ENCODE data around the gene PDPR.
"Not testable (repeated sequence)": the region's sequence is repeated elsewhere in the genome, so short reads cannot be mapped to it uniquely, and the experiment has no call there.

The PDPR gene

DNA sequence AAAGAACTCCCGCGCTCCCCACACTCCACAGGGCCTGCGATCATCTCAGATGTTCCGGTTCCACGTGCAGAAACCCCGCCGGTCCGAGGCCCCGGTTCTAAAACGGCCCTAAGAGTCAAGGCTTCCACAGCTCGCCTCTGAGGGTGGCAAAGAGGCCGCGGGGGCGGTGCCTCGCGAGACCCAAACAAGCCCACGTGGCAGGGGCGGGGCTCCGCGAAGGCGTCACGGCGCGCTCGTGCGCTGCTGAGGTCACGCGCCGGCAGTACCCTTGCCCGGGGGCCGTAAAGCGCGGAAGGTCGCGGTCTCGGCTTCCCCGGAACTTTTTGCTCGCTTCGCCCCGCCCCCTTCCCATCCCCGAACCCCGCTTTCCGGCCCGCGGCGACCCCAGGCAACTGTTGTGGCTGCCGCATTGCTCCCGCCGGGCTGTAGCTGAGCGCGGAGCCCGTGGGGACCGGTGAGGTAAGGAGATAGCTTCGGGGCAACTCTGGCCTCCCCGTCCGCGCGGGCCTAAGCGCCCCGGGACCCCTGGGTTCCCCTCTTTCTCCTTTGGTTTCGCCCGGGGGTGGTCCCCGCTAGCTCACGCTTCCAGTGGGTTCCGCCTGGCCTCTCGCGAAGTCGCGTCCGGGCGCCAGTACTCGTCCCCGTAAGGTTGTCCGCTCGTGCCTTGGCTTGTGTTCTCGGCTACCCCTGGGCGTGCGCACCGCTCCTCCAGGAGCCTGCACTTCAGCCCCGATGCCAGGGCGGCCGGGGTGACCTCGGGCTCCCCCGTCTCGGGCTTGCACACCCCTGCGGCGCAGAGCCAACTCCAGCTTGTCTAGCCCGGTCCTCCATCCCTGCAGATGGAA lies at the start of gene PDPR:
PDPR (plus strand) TSS at position 351 of the 845 bp plus-strand sequence. CDS start 6,161 bp downstream, outside the sequence.
- peak; percentile 90 for DNase-seq (ENCODE audit: low read depth)

DNA sequence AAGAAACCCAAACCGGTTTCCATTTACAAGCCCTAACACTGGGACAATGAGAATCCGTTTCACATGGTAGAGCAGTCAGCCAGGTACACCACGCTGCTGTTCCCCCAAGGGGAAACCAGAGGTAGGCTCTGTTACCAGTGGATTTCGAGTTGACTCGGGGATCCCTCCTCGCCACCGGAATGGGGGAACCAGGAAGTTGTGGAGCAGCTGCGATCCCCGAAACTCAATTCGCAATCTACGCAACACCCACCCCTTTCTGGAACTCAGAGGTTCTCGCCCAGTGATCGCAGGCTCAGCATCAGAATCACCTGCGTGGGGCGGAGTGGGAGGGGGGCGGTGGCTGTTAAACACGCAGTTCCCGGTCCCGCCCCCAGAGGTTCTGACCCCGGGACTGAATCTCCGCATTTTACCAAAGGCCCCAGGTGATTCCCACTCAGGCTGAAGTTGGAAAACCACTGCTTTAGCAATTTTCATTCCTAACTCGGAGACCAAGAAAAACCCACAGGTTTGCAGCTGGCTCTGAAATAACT lies 49.2 kb upstream of the PDPR start:
- peak; percentile 64 for DNase-seq (ENCODE audit: low read depth)

GRCh38 chr16:70065376-70065745 lies 48.8 kb upstream of the PDPR start:
- not testable (repeated sequence) for DNase-seq (ENCODE audit: low read depth)

GRCh38 chr16:70065746-70066658 lies 48.1 kb upstream of the PDPR start:
- peak; percentile 91 for DNase-seq (ENCODE audit: low read depth)

GRCh38 chr16:70066751-70067150 lies 47.4 kb upstream of the PDPR start:
- DNase-seq (ENCODE audit: low read depth): not testable (repeated sequence)

DNA sequence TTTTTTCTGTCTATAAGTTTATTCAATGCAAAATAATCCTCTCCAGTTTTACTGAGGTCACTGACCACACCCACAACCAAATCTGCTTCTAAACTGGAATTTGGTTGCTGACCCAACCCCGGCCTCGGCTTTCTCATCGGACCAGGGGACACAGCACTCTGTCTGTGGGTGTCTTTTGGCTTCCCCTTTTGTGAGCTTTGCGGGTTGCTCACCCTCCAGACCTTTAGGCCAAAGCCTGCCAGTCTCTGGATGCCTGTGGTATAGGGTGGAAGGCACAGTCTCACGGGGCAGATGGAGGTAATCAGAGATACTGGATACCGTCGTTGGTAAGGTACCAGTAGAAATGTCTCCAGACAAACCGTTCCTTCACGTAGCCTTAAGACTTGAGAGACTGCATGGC lies 35.1 kb upstream of the PDPR start:
- not testable (repeated sequence) for DNase-seq (ENCODE audit: low read depth)

DNA sequence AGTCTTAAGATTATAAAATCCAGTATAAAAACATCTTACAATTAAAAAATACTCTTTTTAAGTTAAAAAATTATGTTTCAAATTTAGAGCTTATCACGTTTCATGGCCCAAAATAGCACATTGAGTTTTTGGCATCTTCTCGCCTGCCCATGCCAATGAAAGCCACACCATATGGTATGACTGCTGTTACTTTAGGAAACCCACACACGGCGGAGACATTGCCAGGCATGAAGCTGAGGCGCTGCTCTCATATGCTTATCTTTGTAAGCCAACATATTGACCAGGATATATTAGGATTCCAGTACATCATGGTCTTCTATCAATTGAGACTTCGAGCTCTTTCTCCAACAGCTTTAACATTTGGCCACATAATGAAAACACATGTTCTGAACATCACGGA lies 32.9 kb upstream of the PDPR start:
- not testable (repeated sequence) for DNase-seq (ENCODE audit: low read depth)

DNA sequence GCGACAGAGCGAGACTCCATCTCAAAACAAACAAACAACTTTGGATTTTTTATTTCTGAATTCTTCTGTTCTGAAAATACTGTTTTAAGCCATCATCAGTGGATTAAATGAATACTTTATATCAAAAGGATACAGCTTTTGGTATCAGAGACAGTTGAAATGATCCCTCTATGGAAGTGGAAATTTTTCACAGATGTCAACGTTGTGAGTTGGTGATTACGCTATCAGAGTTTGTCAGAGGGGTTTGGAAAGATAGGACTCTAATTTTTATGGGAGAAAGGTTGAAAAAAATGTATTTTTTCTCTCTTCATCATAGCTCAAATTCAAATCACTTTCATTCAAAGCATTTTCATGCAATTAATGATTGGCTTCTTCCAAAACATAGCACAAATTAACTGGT lies 30.2 kb upstream of the PDPR start:
- DNase-seq (ENCODE audit: low read depth): not testable (repeated sequence)

DNA sequence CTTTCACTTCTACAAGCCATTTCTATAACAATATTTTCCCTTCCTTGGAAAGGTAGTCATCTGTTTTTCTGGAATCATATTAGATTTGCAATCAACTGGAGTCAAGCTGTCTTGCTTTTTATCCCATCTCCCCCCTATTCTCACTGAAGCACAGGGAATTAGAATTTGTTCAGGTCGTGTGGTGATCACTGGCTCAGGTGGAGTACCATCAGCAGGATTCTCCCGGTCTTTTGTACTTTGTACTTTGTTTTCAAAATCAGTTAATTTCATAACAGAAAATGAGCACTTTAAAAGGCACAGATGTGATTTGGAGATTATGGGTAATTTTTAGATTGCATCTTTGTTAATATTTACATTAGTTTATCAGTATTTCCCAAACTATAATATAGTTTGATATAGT lies 26.0 kb upstream of the PDPR start:
- DNase-seq (ENCODE audit: low read depth): not testable (repeated sequence)

DNA sequence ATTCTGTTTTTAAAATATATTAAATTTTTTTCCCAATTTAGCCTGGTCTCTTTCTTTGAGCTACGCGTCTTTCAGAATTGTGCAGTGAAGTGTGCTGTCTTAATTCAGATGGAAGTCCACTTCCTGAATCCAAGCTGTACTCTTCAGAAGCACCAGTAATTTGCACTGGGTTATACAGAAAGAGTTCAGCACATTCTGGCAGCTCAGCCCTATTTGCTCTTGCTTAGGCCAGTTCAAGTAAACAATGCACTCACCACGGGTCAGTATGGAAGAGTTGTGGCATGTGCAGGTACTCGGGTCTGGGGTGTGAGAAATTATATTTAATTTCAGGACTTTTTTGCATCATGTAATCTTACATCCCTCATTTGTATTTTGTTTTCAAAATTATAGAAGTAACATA lies 25.3 kb upstream of the PDPR start:
- not testable (repeated sequence) for DNase-seq (ENCODE audit: low read depth)

DNA sequence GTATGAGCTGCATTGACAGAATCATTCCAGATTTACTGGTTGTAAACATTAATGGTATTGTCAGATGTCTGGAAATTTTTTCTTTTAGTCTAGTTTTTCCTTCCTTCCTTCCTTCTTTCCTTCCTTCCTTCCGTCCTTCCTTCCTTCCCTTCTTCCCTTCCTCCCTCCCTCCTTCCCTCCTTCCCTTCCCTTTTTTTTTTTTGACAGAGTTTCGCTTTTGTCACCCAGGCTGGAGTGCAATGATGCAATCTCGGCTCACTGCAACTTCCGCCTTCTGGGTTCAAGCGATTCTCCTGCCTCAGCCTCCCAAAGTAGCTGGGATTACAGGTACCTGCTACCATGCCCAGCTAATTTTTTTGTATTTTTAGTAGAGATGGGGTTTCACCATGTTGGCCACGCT lies 24.8 kb upstream of the PDPR start:
- DNase-seq (ENCODE audit: low read depth): not testable (repeated sequence)

DNA sequence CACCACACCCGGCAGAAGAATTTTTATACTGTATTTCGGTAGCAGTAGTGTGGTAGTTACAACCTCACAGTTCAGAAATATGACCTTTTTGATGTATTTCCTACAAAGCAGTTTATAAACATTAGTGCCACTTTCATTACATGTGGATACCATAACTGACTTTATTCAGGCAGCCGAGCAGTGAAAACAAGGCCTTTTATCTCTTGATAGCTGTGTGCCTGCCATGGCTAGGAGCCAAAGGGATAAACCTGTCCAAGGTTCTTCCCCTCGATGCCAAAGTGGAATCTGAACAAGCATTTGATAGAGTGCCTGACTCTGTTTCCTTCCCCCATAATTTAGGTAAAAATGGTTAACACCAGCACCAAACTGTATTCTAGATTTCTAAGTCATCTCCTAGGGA lies 23.0 kb upstream of the PDPR start:
- not testable (repeated sequence) for DNase-seq (ENCODE audit: low read depth)

GRCh38 chr16:70094096-70094495 lies 20.0 kb upstream of the PDPR start:
- DNase-seq (ENCODE audit: low read depth): not testable (repeated sequence)

DNA sequence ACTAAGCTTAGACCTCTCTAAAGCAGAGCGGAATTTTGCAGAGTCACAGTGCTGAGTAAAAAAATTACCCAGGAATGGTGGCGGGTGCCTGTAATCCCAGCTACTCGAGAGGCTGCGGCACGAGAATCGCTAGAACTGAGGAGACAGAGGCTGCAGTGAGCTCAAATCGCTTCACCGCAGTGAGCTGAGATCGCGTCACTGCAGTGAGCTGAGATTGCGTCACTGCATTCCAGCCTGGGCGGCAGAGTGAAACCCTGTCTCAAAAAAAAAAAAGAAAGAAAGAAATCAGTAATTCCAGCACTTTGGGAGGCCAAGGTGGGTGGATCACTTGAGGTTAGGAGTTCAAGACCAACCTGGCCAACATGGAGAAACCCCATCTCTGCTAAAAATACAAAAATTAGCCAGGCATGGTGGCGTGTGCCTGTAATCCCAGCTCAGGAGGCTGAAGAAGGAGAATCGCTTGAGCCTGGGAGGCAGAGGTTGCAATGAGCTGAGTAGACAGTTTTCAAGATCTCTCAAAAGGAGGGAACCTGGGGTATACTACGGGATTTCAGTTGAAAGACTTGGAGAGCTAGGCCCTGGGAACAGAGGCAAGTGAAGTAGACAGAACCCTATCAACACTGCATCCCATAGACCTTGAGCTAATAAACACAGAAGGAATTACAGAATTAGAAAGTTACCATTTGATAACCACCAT lies 4.4 kb upstream of the PDPR start:
- DNase-seq (ENCODE audit: low read depth): not testable (repeated sequence)

- not testable (repeated sequence) for DNase-seq (ENCODE audit: low read depth)
Measured at GRCh38 chr16:70112162-70112561, 2.0 kb upstream of the PDPR start.

- DNase-seq (ENCODE audit: low read depth): not testable (repeated sequence)
Measured at GRCh38 chr16:70113599-70113981, 542 bp upstream of the PDPR start.

DNA sequence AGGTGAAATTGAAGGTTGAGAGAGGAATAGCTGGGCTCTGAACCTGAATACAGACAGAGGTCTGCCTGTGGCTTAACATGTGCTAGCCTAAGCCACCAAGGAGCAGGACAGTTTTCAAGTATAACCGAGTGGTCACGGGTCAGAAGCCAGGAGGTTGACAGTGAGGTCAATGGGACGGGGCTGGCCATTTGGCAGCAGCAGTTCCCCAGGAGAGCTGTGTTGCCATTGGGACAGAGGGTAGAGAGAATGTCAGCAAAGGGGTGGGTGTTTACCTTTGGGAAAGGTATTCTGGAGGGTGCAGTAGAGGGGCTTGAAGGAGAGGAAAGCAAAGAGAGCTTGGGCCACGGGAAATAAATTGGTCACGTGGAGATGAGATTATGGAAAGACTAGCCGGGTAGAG lies 4.2 kb downstream of the PDPR start:
- DNase-seq (ENCODE audit: low read depth): not testable (repeated sequence)

GRCh38 chr16:70118776-70119175 lies 4.6 kb downstream of the PDPR start:
- DNase-seq (ENCODE audit: low read depth): not testable (repeated sequence)

DNA sequence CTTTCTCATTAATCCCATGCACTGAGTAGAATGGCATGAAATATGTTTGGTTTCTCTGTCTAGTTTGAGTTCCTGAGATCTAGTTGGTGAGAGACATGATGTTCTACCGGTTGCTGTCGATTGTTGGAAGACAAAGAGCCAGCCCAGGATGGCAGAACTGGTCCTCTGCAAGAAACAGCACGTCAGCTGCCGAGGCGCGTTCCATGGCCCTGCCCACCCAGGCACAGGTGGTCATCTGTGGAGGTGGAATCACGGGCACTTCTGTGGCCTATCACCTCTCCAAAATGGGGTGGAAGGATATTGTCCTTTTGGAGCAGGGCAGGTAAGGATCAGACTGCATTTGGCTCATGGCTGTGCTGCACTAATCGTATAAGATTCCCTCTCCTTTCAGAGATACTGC lies 6.3 kb downstream of the PDPR start:
- DNase-seq (ENCODE audit: low read depth): not testable (repeated sequence)

- not testable (repeated sequence) for DNase-seq (ENCODE audit: low read depth)
Measured at GRCh38 chr16:70123822-70124221, 9.7 kb downstream of the PDPR start.

- not testable (repeated sequence) for DNase-seq (ENCODE audit: low read depth)
Measured at GRCh38 chr16:70126226-70126625, 12.1 kb downstream of the PDPR start.

DNA sequence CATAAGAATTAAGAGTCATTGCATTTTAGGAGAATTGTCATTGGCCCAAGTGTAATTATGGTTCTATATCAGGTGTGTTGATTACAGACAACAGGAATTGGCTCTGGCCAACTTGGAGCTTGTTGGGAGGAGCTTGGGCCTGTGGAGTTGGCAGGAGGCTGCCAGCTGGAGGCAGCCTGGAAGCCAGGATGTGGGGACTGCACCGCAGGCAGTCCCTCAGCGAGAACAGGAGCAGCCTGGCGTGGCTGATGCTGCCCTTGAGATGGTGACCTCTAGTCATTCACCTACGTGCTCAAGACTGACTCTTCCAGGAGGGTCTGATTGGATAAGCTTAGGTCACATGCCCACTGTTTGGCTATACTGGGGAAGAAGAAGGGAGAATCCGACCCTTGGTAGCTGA lies 13.6 kb downstream of the PDPR start:
- DNase-seq (ENCODE audit: low read depth): not testable (repeated sequence)
